H9 (cell line): ENCODE data around the gene PHACTR2. TPM values are rescaled to one million over a fixed set of nuclear protein-coding genes. Genes with fewer than 3 reads are reported as not detected.

ENCODE experiments used
- DNase-seq: peaks from one replicate; pipeline ENCODE4 v3.0.0-alpha.2; 2017
- H2AFZ ChIP-seq: one replicate; pipeline ENCODE4 v1.6.1; 2013; ENCODE audit warnings: mild to moderate bottlenecking, low read length, control low read depth, moderate library complexity
- H2AK5ac ChIP-seq: 2 replicates; pipeline ENCODE4 v1.6.1; 2013; ENCODE audit warnings: low read length, control low read depth, mixed read lengths; ENCODE audit not compliant: insufficient read length
- H2BK120ac ChIP-seq: one replicate; pipeline ENCODE4 v1.6.1; 2013; ENCODE audit warnings: low read depth, mild to moderate bottlenecking, low read length, control low read depth, inconsistent platforms; ENCODE audit not compliant: poor library complexity, severe bottlenecking
- H2BK12ac ChIP-seq: 2 replicates; pipeline ENCODE4 v1.6.1; 2013; ENCODE audit warnings: low read length, control low read depth, mixed read lengths, low read depth; ENCODE audit not compliant: insufficient read length
- H2BK15ac ChIP-seq: 2 replicates; pipeline ENCODE4 v1.6.1; 2013; ENCODE audit warnings: low read depth, low read length, control low read depth
- H2BK20ac ChIP-seq: one replicate; pipeline ENCODE4 v1.6.1; 2013; ENCODE audit warnings: low read depth, mild to moderate bottlenecking, low read length, control low read depth, inconsistent platforms; ENCODE audit not compliant: poor library complexity, severe bottlenecking
- H2BK5ac ChIP-seq: 2 replicates; pipeline ENCODE4 v1.6.1; 2013; ENCODE audit warnings: low read length, control low read depth, mixed read lengths; ENCODE audit not compliant: insufficient read length
- H3K14ac ChIP-seq: 2 replicates; pipeline ENCODE4 v1.6.1; 2013; ENCODE audit warnings: low read length, control low read depth; ENCODE audit not compliant: insufficient read depth
- H3K18ac ChIP-seq: 2 replicates; pipeline ENCODE4 v1.6.1; 2013; ENCODE audit warnings: low read depth, mild to moderate bottlenecking, mixed read lengths, low read length, control low read depth; ENCODE audit not compliant: insufficient read length
- H3K23ac ChIP-seq: 2 replicates; pipeline ENCODE4 v1.6.1; 2013; ENCODE audit warnings: low read length, control low read depth, mixed read lengths, low read depth; ENCODE audit not compliant: insufficient read length
- H3K23me2 ChIP-seq: 2 replicates; pipeline ENCODE4 v1.6.1; 2013; ENCODE audit warnings: low read depth, mild to moderate bottlenecking, mixed read lengths, low read length, control low read depth; ENCODE audit not compliant: insufficient read length, poor library complexity, severe bottlenecking
- H3K27ac ChIP-seq: 2 replicates; pipeline ENCODE4 v1.5.1; 2013; ENCODE audit warnings: low read length, control low read depth, mixed read lengths, low read depth; ENCODE audit not compliant: insufficient read length
- H3K27me3 ChIP-seq: 2 replicates; pipeline ENCODE4 v1.6.1; 2013; ENCODE audit warnings: low read length, control low read depth, inconsistent platforms; ENCODE audit not compliant: insufficient read depth
- H3K4ac ChIP-seq: 2 replicates; pipeline ENCODE4 v1.6.1; 2013; ENCODE audit warnings: low read depth, mild to moderate bottlenecking, control low read depth, inconsistent platforms, low read length, moderate library complexity
- H3K4me1 ChIP-seq: 2 replicates; pipeline ENCODE4 v1.6.1; 2013; ENCODE audit warnings: low read length, control low read depth, inconsistent platforms; ENCODE audit not compliant: insufficient read depth
- H3K4me2 ChIP-seq: 2 replicates; pipeline ENCODE4 v1.6.1; 2013; ENCODE audit warnings: low read length, control low read depth, mixed read lengths; ENCODE audit not compliant: insufficient read length, insufficient read depth
- H3K56ac ChIP-seq: 2 replicates; pipeline ENCODE4 v1.6.1; 2013; ENCODE audit warnings: low read depth, mild to moderate bottlenecking, mixed read lengths, low read length, control low read depth; ENCODE audit not compliant: insufficient read length
- H3K79me1 ChIP-seq: 2 replicates; pipeline ENCODE4 v1.6.1; 2013; ENCODE audit warnings: low read depth, mild to moderate bottlenecking, moderate library complexity, low read length, control low read depth, inconsistent platforms; ENCODE audit not compliant: insufficient read depth, poor library complexity, severe bottlenecking
- H3K79me2 ChIP-seq: 2 replicates; pipeline ENCODE4 v1.6.1; 2013; ENCODE audit warnings: low read length, control low read depth, inconsistent platforms; ENCODE audit not compliant: insufficient read depth
- H3K9ac ChIP-seq: 2 replicates; pipeline ENCODE4 v1.6.1; 2013; ENCODE audit warnings: low read length, control low read depth, mixed read lengths; ENCODE audit not compliant: insufficient read length; ENCODE audit errors: extremely low read depth
- H3K9me3 ChIP-seq: one replicate; pipeline ENCODE4 v1.6.1; 2013; ENCODE audit warnings: low read depth, low read length, inconsistent platforms; ENCODE audit not compliant: control insufficient read depth
- H3T11ph ChIP-seq: one replicate; pipeline ENCODE4 v1.6.1; 2013; ENCODE audit warnings: mild to moderate bottlenecking, low read length, control low read depth, inconsistent platforms
- H4K20me1 ChIP-seq: one replicate; pipeline ENCODE4 v1.6.1; 2013; ENCODE audit not compliant: control insufficient read depth, insufficient read length, insufficient read depth
- H4K5ac ChIP-seq: 2 replicates; pipeline ENCODE4 v1.6.1; 2013; ENCODE audit warnings: low read depth, mild to moderate bottlenecking, mixed read lengths, low read length, control low read depth; ENCODE audit not compliant: insufficient read length
- H4K8ac ChIP-seq: replicated peaks from 2 replicates; pipeline ENCODE4 v1.6.1; 2013; ENCODE audit warnings: low read length, control low read depth, mixed read lengths, low read depth; ENCODE audit not compliant: insufficient read length
- H4K91ac ChIP-seq: 2 replicates; pipeline ENCODE4 v1.6.1; 2013; ENCODE audit warnings: low read depth, mild to moderate bottlenecking, moderate library complexity, mixed read lengths, low read length, control low read depth; ENCODE audit not compliant: insufficient read length
- H3K27ac Mint-ChIP-seq, 3 experiments: 2 replicates in 2 of 3; 3 replicates in 1 of 3; pipeline ENCODE4 v1.8.0; 2020 to 2021; ENCODE audit warnings: mixed read lengths in 3 of 3, mild to moderate bottlenecking in 1 of 3, moderate library complexity in 1 of 3
- H3K27me3 Mint-ChIP-seq: 2 replicates; pipeline ENCODE4 v1.8.0; 2021; ENCODE audit warnings: low read depth, mild to moderate bottlenecking, moderate library complexity, mixed read lengths
- H3K36me3 Mint-ChIP-seq, 3 experiments: 2 replicates in 2 of 3; 3 replicates in 1 of 3; pipeline ENCODE4 v1.8.0; 2020 to 2021; ENCODE audit warnings: low read depth in 3 of 3, mixed read lengths in 3 of 3; ENCODE audit not compliant: insufficient read depth in 1 of 3
- H3K4me1 Mint-ChIP-seq, 2 experiments: 2 replicates each; pipeline ENCODE4 v1.8.0; 2020; ENCODE audit warnings: mixed read lengths in 2 of 2
- H3K4me3 Mint-ChIP-seq, 2 experiments: 2 replicates in 1 of 2; 3 replicates in 1 of 2; pipeline ENCODE4 v1.8.0; 2020 to 2021; ENCODE audit warnings: mild to moderate bottlenecking in 2 of 2, mixed read lengths in 2 of 2, moderate library complexity in 1 of 2
- H3K9me3 Mint-ChIP-seq, 2 experiments: 2 replicates in 1 of 2; 3 replicates in 1 of 2; pipeline ENCODE4 v1.8.0; 2020; ENCODE audit warnings: mild to moderate bottlenecking in 2 of 2, mixed read lengths in 2 of 2, moderate library complexity in 1 of 2
- WGBS: extraction: QIAGEN DNeasy Blood & Tissue Kit; methylation state at CpG from one replicate; pipeline ENCODE4 v1.1.7; 2013; ENCODE audit warnings: missing lambda C conversion rate, low lambda C conversion rate, mixed read lengths; ENCODE audit not compliant: insufficient read length; ENCODE audit errors: extremely low coverage; 5-methylcytosine and 5-hydroxymethylcytosine counted together
- total RNA-seq: library from RNA; stranded (reverse); gene quantifications from 2 replicates; pipeline ENCODE4 v1.2.1, GENCODE V29; 2021
- TF ChIP-seq, protein P1 (sequence below): fragments of 200-600 bp; sonication (generic); conservative IDR thresholded peaks from 3 replicates; pipeline ENCODE4 v1.8.0; 2021; ENCODE audit warnings: antibody characterized with exemption, mild to moderate bottlenecking

Gene PHACTR2
- total RNA-seq, 1 experiment from 2014 or later = 131 TPM

DNA sequence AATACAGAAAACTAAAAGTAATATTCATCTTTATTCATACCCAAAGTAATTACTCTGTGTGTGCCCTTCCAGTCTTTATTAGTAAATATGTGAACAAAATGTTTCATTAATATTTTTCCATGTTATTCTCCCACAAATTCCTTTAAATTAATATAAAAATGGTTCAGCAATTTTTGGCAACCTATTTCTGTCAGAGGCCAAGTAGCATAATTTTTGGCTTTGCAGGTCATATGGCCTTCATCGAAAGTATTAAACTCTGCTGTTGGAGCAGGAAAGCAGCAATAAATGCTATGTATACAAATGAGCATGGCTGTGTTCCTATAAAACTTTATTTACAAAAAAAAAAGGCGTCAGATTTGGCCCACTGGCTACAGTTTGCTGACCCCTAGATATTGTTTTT, 202.6 kb downstream of the PHACTR2 start:
- H3K79me2 ChIP-seq = no peaks in the 10 kb centered on the region
- no peaks in the 10 kb centered on the region for H3K79me1 ChIP-seq
- H2BK5ac ChIP-seq = no peak overlapping the region
- Mint-ChIP-seq H3K4me3 (no peak overlapping the region), H3K27me3 (no peaks in the 10 kb centered on the region; the same call in 1 of the 2 replicates), H3K4me1 (0 out of 4 replicates have a peak, but pooled peaks cover 0 to 1% of the 10 kb centered on the region in 2 experiments), H3K36me3 (peaks cover 2 to 7% (median 4%) of the 10 kb centered on the region in 3 experiments; a peak in 6 of 7 replicates), H3K9me3 (peaks cover 3 to 16% of the 10 kb centered on the region in 2 experiments), H3K27ac (no peak overlapping the region)
- H3K9ac ChIP-seq = no peak overlapping the region
- H3K4me1 ChIP-seq = no peaks in the 10 kb centered on the region
- no peak for DNase-seq
- H2BK12ac ChIP-seq = no peak overlapping the region
- H3T11ph ChIP-seq = no peak overlapping the region
- no peaks in the 10 kb centered on the region for H3K27me3 ChIP-seq
- H2AK5ac ChIP-seq = no peak overlapping the region
- no peak overlapping the region for H2BK120ac ChIP-seq
- no peaks in the 10 kb centered on the region for H3K23me2 ChIP-seq
- no peaks in the 10 kb centered on the region for H4K20me1 ChIP-seq
- WGBS = no CpG with 5 or more reads among the region's 2 CpGs
- H3K4ac ChIP-seq = no peak overlapping the region
- TF ChIP-seq, protein P1, sequence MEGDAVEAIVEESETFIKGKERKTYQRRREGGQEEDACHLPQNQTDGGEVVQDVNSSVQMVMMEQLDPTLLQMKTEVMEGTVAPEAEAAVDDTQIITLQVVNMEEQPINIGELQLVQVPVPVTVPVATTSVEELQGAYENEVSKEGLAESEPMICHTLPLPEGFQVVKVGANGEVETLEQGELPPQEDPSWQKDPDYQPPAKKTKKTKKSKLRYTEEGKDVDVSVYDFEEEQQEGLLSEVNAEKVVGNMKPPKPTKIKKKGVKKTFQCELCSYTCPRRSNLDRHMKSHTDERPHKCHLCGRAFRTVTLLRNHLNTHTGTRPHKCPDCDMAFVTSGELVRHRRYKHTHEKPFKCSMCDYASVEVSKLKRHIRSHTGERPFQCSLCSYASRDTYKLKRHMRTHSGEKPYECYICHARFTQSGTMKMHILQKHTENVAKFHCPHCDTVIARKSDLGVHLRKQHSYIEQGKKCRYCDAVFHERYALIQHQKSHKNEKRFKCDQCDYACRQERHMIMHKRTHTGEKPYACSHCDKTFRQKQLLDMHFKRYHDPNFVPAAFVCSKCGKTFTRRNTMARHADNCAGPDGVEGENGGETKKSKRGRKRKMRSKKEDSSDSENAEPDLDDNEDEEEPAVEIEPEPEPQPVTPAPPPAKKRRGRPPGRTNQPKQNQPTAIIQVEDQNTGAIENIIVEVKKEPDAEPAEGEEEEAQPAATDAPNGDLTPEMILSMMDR = no peak
- H3K27ac ChIP-seq = no peak overlapping the region
- H3K18ac ChIP-seq = no peak overlapping the region
- no peak overlapping the region for H4K8ac ChIP-seq
- no peak overlapping the region for H3K56ac ChIP-seq
- H3K23ac ChIP-seq = no peak overlapping the region
- no peak overlapping the region for H2BK15ac ChIP-seq
- H3K9me3 ChIP-seq = no peaks in the 10 kb centered on the region
- H3K14ac ChIP-seq = no peak overlapping the region
- no peak overlapping the region for H2AFZ ChIP-seq
- H2BK20ac ChIP-seq = no peak overlapping the region
- H4K5ac ChIP-seq = no peak overlapping the region
- no peak overlapping the region for H3K4me2 ChIP-seq
- H4K91ac ChIP-seq = no peak overlapping the region

Other genes starting within 250 kb of the PHACTR2 start
- gene ADAT2, start 227.3 kb upstream of the PHACTR2 start, total RNA-seq = 11.3 and 13.1 TPM in 2 replicates
- gene PEX3, start 227.2 kb upstream of the PHACTR2 start, total RNA-seq = 15.4 and 17.9 TPM in 2 replicates
- gene FUCA2, start 166.2 kb upstream of the PHACTR2 start, total RNA-seq = 71.4 and 72.1 TPM in 2 replicates
- 62.5 and 62.9 TPM in 2 replicates for gene LTV1, start 165.4 kb downstream of the PHACTR2 start, total RNA-seq
- gene ZC2HC1B, start 186.5 kb downstream of the PHACTR2 start, total RNA-seq = not detected in 2 replicates